ENCODE results near the gene SNAPC5.

SNAPC5 gene

GRCh38 chr15:66452971-66453580 lies 44.5 kb downstream of the SNAPC5 start:
- DNase-seq: no peak

- no peak for DNase-seq
Measured at GRCh38 chr15:66452420-66452819, 45.1 kb downstream of the SNAPC5 start.

All from CD4-positive, alpha-beta T cell treated with Interleukin-4 for 4 hours (primary cell).